ENCODE data around the gene AGAP1.
"Not testable (repeated sequence)": the region's sequence is repeated elsewhere in the genome, so short reads cannot be mapped to it uniquely, and the experiment has no call there.

AGAP1 gene

DNA sequence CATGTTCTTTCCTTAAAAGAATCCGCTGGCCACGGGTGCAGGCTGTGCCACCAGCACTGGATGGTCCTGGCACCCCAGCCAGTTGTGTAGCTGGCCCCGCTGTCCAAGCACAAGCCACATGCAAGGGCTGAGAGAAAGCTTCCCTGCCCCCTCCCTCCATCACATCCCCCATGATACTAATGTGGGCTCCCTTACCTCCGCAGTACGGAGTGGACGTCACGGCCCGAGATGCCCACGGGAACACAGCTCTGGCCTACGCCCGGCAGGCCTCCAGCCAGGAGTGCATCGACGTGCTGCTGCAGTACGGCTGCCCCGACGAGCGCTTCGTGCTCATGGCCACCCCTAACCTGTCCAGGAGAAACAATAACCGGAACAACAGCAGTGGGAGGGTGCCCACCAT, 629.9 kb downstream of the AGAP1 start:
- DNase-seq, result no peak

DNA sequence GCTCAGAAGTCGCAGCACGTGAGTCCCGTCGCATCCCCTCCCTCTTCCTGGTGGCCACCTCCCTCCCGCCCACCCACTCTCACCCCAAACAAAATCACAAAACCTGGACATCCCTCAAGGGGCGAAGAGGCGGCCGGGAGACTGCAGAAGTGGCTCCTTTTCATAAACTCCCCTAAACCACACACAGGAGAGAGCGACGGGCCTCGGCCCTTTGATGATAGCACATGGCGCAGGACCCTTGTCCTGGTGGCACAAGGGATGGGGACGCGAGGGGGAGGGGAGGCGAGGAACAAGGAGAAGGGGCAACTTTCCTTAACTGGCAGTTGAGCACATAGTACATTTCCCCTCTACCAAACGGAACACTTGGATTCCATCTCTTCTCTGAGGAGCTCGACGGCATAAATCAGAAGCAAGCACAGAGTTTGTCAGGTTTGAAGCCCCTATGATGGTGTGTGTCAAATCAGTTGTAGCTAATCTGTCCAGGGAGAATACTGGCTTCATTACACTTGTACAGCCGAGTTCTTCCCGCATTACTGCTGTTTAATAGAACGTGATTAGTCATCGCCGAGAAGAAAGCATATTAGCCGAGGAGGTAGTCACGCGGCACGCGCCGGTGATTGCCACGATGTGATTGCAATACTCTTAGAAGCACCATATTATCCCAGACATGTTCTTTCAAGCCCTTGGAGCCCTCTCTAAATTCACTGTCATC, 630.5 kb downstream of the AGAP1 start:
- no peak for DNase-seq

DNA sequence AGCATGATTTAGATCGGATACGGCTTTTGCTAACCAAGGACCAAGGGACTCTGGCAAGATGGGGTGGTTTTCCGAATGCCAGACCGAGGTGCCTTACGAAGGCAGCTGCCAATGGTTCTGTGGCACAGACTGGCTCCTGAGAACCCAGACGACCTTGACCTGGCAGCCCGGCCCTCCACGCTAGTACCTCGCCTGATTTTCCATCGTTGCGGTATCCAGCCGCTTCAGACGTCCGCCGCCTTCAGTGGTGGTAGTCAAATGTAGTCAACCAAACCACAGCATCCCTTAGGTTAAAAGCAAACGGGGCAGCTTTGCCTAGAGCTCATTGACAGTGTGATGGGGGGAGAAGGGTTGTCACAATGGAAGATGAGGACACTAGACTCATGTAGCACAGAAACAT, 631.7 kb downstream of the AGAP1 start:
- no peak for DNase-seq

DNA sequence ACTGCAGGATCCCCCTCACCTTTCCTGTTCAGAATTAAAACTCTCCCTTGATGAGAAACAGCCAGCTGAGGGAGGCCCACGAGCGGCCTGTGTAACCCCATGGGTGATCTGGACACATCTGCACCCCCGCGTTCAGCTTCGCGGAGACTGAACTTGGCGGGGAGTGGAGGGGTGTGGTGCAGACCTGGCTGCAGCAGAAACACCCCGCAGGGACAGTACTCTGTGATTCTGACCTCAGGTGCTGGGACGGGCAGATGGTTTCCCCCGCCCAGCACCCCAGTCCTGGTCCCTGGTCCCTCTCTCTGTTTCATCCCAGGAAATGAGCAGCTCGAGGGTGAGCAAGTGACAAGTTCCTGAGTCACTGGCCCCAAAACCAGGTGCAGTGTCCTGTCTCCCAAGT, 633.2 kb downstream of the AGAP1 start:
- no peak for DNase-seq

DNA sequence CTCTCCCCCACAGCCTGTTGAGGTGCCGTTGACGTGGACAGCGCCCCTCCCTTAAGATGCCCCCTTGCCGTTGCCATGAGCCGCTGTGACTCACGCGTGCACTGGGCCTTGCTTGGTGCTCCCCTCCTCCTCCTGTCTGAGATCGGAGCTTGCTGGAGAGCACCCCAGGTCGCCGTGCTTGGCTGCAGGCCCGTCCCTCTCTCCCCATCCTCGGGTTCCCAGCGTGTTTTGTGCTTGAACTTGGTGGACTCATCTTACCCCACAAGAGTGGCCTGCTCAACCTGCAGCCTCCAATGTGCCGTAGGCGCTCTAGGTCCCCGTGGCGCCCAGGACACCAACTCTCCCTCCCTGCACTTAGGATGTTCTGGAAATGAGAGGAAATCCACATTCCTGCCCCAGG, 634.5 kb downstream of the AGAP1 start:
- no peak for DNase-seq

DNA sequence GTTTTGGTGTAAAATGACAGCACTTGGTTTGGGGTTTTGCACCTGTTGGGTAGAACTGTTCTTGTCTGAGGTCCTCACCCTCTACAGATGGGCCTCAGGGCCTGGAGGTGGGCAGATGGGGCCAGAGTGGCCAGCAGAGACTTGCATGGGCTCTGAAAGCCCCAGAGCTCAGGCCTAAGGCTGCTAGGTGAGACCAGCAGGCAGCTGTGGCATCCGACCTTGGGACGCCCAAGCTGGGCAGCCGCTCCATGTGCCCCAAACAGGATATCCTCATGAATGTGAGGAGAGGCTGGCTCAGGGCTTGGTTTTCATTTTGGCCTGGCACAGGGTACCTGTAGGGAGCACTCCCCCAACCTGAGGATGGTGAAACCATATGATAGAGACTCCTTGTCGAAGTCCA, 636.1 kb downstream of the AGAP1 start:
- DNase-seq, result no peak

DNA sequence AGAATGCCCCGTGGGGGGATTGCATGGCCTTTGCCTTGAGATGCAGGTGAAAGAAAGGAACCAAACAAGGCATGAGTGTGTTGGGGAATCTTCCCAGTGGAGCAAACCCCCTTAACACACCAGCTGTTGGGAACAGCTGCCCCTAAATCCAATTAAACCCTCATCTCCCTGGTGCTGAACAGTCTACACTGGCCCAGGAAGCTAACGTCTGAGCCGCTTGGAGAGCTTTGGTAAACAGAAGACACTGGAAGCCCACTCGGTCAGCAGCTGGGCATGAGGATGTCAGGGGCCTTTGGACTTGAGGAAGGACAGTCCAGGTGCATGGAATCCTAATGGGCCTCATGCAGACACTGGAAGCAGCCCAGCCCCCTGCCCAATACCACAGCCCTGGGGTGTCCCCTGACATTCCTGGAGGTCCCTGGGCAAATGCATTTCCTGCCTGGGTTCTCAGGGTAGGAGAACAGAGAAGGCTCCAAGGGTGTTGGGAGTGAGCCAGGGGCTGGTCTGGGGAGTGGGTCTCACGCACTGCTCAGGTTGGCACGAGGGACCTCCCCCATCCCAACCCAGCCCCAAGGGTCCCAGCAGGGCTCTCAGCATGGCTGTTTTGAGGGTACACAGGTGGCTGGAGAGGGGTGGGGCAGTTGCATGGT, 636.6 kb downstream of the AGAP1 start:
- DNase-seq, result no peak

DNA sequence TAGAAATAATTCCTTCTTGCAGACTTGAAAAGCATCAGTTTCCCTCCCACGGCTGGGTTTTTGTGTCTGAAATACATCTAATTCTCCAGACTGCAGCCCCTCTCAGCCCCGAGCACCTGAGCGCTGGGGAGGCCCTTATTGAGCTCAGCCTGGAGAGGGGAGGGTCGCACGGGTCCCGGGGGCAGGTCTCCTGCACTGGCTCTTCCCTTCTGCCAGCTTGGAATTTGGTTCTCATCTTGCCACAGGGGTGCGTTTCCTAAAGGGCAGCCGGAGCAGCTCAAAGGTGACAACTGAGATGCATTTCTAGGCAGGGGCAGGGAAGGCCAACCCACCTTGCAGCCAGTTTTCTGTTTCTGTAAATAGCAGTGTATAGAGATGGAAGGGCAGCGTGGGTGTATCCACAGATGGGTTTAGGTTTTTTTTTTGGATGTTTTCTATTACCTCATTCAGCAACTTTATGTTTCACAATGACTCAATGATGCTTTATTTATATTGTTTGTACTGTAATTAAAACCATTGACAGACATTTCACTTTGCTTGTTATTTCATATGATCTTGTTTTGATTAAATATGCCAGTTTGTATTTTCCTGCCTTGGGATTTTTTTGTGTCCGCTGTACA, 637.3 kb downstream of the AGAP1 start:
- no peak for DNase-seq

DNA sequence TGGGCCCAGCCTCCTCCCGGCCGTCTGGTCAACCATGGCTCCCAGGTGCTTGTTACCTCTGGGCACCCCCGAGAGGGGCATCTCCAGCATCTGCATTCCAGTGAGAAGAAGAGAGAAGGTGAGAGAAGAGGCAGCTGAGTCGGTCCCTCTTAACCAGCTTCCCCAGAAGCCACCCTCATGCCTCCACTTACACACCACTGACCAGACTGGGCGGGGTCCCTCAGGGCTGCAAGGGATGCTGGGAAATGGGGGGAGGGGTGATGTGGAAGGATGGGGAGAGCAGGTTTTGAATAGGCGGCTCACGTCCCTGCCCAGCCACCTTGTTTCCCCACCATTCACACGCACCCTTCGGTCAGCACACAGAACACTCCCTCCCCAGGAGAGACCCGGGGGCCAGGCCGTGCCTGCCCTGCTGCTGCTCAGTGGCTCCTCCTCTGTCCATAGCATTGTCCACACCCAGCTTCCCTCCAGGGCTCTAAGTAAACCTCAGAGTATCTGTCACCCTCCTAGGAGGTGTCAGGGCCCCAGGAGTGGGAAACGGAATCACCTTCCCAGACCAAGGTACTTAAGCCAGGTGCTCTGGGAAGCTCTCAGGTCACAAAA, 639.7 kb downstream of the AGAP1 start:
- no peak for DNase-seq

DNA sequence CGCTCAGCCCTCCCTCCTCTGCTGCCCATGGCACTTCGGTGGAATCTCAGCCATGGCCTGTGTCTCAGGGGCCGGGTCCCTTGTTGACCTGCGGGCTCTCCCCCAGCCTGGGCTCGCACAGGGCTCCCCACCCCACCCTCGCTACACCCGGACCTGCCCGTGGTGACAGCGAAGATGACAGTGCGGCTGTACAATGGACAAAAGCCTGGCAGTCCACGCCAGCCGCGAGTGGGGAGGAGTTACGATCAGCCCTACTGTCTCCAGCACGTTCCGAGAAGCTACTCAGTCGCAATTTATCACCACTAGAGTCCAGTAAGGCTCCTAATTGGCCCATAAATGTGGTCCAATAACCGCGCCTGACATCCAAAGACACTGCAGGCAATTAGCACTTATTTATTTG, 642.7 kb downstream of the AGAP1 start:
- DNase-seq, result no peak

DNA sequence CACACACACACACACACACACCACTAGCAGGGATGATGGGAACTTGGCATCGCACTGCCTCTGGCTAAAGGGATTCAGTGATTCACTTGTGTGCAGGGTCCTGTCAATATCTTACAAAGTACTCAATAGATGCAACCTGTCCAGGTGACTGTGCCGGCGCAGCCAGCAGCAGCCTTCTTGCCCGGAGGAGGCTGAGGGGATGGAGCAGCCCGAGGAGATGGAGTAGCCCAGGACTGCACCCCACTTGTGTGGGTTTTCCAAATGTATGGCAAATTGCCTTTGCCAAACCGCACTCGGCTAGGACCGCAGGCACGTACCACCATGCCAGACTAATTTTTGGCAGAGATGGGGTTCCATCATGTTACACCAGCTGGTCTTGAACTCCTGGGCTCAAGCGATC, 643.2 kb downstream of the AGAP1 start:
- DNase-seq, result no peak

DNA sequence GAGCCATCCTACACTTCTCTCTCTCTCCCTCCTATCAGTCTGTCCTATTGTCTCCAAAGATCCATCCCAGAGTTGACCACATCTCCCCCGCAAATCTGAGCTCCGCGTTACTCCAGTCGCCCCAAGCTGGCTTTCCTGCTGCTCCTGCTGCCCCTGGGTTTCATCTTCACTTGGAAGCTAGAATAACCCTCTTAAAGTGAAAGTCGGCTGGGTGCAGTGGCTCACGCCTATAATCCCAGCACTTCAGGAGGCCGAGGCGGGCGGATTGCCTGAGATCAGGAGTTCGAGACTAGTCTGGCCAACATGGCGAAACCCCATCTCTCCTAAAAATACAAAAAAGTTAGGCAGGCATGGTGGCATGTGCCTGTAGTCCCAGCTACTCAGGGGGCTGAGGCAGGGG, 647.8 kb downstream of the AGAP1 start:
- DNase-seq, result not testable (repeated sequence)

DNA sequence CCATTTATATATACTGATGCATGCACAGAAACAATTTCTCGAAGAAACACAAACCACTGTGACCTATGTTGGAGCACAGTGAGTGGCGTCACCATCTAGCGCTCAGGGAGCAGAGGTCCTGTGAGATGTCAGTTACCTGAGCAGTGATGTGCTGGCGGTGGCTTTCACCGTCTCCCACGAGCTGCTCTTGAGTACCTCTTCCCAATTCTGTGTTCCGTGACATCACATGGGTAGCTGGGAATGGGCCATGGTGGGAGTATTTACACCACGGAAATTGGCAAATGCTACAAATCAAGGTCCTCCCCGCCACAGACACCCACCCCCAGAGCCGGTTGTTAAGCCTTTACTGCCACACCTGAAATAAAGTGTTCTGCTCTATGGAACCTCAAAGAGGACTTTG, 650.0 kb downstream of the AGAP1 start:
- DNase-seq, result no peak

DNA sequence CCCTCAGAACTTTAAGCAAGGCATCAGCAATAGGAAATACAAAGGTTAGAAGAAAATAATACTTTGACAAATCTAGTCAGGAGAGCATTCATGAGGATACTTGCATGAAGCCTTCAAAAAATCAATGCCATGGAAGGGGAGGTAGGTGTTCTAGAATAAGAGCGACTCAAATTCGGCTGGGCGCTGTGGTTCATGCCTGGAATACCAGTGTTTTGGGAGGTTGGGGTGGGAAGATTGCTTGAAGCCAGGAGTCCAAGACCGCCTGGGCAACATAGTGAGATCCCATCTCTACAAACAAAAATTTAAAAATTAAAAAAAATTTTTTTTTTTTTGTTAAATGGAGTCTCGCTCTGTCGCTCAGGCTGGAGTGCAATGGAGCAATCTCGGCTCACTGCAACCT, 652.6 kb downstream of the AGAP1 start:
- no peak for DNase-seq

DNA sequence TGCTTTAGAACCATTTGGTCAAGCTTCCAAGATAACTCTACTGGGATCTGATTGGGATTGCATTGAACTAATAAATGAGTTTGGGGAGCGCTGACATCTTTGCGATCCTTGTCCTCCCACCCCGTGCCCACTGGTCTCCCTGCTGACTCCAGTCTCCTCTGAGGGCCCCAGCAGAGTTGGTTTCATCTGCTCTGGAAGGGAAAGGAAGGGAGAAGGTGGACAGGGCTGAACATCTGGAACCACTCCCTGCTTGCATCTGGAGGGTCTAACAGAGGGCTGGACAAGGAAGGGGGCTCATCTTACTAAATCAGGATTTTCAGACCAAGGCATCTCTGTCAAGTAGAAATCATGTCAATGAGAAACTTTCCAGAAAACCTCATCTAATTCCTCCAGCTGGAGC, 661.6 kb downstream of the AGAP1 start:
- DNase-seq, result no peak

DNA sequence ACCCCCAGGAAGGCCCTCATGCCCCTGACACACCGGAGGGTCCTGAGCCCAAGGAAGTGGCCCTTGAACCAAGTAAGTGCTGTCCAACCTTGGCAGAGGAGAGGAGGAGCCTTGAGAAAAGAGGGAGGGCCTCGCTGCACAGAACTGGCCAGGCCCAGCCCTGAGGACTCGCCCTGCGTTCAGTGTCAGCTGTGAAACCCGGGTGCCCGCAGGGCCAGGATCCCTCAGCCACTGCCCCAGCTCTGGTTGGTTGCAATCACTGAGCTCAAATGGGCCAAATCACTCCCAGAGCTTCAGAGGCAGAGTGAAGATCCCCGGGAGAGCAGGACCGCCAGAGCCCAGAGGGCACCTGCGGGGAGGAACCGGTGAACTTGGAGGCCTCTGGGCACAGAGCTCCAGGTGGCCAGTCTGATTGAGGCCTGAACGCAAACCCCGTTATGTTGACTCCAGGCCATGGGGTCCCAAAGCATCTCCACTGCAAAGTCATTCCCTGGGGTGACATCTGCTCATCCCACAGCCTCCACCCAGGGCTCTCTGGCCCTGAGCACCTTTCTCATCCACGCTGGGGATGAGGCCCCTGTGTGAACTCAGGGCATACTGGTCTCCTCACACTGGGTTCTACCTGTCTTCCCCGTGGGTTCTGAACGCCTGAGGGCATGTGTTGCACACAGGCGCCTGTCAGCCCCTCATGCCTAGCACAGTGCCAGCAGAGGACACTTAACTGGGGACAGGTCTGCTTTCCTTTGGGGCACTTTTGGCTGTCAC, 662.4 kb downstream of the AGAP1 start:
- no peak for DNase-seq

DNA sequence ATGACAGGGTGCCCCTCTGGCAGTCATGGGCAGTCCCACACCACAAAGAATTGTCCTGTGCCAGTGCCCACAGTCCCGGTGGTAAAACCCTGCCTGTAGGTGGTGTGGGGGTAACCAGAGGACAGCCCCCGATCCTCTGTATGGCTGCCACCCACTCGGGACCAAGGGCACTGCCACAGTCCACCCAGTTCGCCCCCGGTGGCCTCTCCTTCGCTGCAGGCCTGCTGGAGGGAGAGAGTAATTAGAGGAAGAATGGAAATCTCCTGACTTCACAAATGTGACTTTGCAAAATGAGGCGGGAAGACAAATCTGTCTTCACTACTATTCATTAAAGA, 663.0 kb downstream of the AGAP1 start:
- DNase-seq, result no peak

DNA sequence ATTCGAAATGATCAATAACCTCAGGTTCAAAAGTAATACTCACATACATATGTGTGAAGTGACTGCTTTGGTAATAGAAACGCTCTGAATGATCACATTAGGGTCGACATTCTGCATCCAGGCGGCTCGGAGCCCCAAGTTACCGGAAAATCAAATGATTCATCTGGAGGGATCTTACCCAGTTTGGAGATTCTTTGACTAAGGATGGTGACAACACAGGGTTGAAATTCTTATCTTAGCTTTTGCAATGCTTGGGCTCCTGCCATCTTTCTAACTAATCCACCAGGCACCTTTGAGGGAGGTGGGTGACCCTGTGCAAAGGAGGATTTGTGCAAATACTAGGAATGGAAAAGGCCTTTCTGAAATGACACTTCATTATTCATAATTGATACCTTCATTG, 663.5 kb downstream of the AGAP1 start:
- DNase-seq, result no peak

DNA sequence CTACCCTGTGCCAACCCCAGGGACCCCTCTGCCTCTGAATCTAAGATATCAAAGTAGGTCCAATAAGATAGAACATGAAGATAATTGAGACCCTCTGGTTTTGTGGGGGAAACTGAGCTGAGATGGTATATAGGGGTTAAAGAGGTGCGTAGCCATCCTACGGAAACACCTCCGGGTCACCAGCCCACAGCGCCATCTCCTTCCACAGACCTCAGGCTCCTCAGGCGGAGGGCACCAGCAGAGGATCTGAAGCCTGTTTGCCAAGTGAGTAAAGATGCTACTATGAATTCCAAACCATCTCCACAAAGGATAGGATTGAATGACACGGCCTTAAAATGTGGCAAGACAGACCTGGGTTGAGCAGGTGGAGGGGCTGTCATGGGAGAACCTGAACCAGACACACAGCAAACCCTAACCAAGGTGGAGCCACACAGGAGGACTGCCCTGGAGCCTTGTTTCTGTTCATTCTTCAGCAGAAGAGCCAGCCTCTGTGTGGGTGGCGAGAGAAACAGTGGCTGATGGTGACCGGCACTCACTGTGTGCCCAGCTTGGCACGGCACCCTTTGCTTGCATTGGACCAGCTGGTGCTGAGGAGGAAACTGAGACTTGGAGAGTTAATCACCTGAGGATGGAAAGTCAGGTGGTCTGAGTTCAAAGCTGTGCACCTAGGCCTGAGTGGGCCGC, 664.1 kb downstream of the AGAP1 start:
- DNase-seq, result no peak

DNA sequence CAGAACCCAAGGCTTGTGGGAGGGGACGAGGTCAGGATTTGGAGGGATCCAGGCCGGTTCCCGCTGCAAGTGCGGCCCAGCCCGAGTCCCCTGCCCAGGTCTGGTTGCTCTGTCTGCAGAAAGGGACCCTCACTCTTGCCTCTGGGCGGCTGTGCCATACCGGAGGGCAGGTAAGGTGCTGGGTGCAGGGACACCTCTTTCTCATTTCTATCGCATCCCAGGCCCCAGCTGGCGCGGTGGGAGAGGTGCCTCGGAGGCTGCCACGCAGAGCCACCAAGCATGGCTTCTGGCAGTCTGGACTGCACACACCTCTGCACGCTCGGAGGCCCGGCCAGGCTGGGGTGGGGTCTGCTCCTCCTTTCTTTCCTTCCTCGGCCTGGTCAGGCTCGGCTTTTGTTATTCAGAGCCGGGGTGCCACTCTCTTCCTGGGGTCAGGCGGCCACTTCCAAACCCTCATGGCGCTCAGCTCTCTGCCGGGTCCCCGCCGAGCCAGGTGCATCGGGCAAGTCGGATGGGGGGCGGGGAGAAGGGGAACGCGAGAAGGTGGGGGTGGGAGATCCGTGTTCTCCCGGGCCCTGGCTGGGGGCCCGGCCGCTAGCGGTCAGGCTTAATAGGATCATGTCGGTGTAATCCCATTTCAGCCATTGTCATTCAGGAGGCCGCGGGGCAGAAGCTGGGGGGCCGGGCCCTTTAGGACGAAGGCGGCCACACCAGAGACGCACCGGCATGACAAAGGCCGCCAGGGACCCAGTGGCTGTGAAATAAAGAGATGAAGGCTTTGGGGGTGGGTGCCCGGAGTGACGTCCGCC, 665.3 kb downstream of the AGAP1 start:
- no peak for DNase-seq

DNA sequence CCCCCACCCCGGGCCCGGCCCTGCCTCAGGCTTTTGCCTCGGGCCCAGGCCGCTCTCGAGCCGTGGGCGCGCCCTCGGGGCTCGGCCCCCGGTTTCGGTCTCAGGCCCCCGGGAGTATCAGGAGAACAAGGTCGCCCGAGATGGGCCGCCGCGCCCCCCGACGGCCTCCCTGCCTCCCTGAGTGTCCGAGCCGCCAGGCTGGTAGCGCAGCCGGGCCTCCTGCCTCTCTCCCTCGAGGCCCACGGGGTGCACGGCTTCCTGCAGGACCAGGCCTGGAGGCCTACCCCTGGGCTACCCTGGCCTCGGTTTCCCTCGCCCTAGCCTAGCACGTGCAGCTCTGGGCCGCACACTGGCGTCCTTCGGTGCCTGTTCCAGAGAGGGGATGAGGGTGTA, 665.9 kb downstream of the AGAP1 start:
- no peak for DNase-seq
